HEK293T (cell line): ENCODE results near the gene C3orf52.
"Not testable (repeated sequence)": the region's sequence is repeated elsewhere in the genome, so short reads cannot be mapped to it uniquely, and the experiment has no call there.

ENCODE experiments used
- CTCF ChIA-PET: fragments of 350-600 bp; formaldehyde crosslinking; extraction: SDS; loops from one replicate; lab custom pipeline; 2021; ENCODE audit warnings: antibody characterized with exemption, inconsistent platforms; lab: Yijun Ruan, JAX
- POLR2A ChIA-PET: fragments of 350-600 bp; formaldehyde crosslinking; extraction: SDS; loops from one replicate; lab custom pipeline; 2020; ENCODE audit warnings: antibody characterized with exemption, inconsistent platforms; lab: Yijun Ruan, JAX
- DNase-seq: peaks from one replicate; pipeline ENCODE4 v3.0.0; 2012; ENCODE audit warnings: mixed read lengths; ENCODE audit errors: extremely low spot score
- ARNT ChIP-seq: fragments of 450-650 bp; IDR thresholded peaks from 2 replicates; pipeline ENCODE4 v1.6.1; 2017; ENCODE audit warnings: mild to moderate bottlenecking
- BHLHE40 ChIP-seq: fragments of 450-650 bp; IDR thresholded peaks from 2 replicates; pipeline ENCODE4 v1.6.1; 2016; ENCODE audit warnings: mild to moderate bottlenecking, moderate library complexity, borderline replicate concordance
- CTBP1 ChIP-seq: fragments of 450-650 bp; IDR thresholded peaks from 2 replicates; pipeline ENCODE4 v1.6.1; 2016; ENCODE audit warnings: borderline replicate concordance
- ELF4 ChIP-seq: fragments of 450-650 bp; IDR thresholded peaks from 2 replicates; pipeline ENCODE4 v1.6.1; 2017; ENCODE audit warnings: antibody characterized with exemption
- FOXA1 ChIP-seq: fragments of 450-650 bp; IDR thresholded peaks from 2 replicates; pipeline ENCODE4 v1.6.1; 2016; ENCODE audit warnings: mild to moderate bottlenecking
- FOXK2 ChIP-seq: fragments of 450-650 bp; IDR thresholded peaks from 2 replicates; pipeline ENCODE4 v1.6.1; 2016; ENCODE audit warnings: mild to moderate bottlenecking
- FOXM1 ChIP-seq: fragments of 450-650 bp; IDR thresholded peaks from 2 replicates; pipeline ENCODE4 v1.6.1; 2017; ENCODE audit warnings: mild to moderate bottlenecking, borderline replicate concordance
- HDGF ChIP-seq: fragments of 450-650 bp; IDR thresholded peaks from 2 replicates; pipeline ENCODE4 v1.6.1; 2017; ENCODE audit warnings: antibody characterized with exemption, borderline replicate concordance
- L3MBTL2 ChIP-seq: fragments of 450-650 bp; conservative IDR thresholded peaks from 2 replicates; pipeline ENCODE4 v1.6.1; 2016; ENCODE audit warnings: mild to moderate bottlenecking
- LEF1 ChIP-seq: fragments of 450-650 bp; IDR thresholded peaks from 2 replicates; pipeline ENCODE4 v1.6.1; 2017; ENCODE audit warnings: mild to moderate bottlenecking, borderline replicate concordance
- NFRKB ChIP-seq: fragments of 450-650 bp; IDR thresholded peaks from 2 replicates; pipeline ENCODE4 v1.6.1; 2016; ENCODE audit warnings: mild to moderate bottlenecking, moderate library complexity
- SP1 ChIP-seq: fragments of 450-650 bp; IDR thresholded peaks from 2 replicates; pipeline ENCODE4 v1.6.1; 2017
- SUZ12 ChIP-seq: fragments of 450-650 bp; IDR thresholded peaks from 2 replicates; pipeline ENCODE4 v1.6.1; 2016; ENCODE audit warnings: mild to moderate bottlenecking
- TARDBP ChIP-seq: fragments of 450-650 bp; IDR thresholded peaks from 2 replicates; pipeline ENCODE4 v1.6.1; 2016
- ZNF384 ChIP-seq: fragments of 450-650 bp; IDR thresholded peaks from 2 replicates; pipeline ENCODE4 v1.6.1; 2016
- TF ChIP-seq, protein P1 (sequence below): fragments of 450-650 bp; IDR thresholded peaks from 2 replicates; pipeline ENCODE4 v1.6.1; 2016

C3orf52 gene

DNA sequence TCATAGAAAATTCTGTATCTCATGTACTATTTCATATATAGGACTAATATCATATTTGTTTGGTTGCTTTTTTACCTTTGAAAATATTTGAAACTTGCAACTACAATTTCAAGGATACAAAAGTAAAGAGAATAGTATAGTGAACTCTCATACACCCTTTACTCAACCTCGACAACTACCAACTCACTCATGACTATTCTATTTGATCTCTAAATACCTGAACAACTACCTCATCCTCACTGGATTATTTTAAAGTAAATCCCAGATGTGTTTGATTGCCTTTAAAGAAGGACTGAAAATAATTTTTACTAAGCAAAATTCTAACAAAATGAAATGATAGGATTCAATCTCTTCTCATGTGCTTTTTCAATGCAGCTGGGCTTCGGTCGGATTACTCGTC, 39.6 kb upstream of the C3orf52 start:
- DNase-seq: no peak
- TF ChIP-seq FOXA1 (no peak), FOXM1 (no peak), CTBP1 (no peak), TARDBP (no peak), NFRKB (no peak), L3MBTL2 (no peak), ARNT (no peak), SP1 (no peak), ELF4 (no peak), HDGF (no peak), BHLHE40 (no peak), SUZ12 (no peak), LEF1 (no peak), ZNF384 (no peak), FOXK2 (no peak)
- TF ChIP-seq, protein P1, sequence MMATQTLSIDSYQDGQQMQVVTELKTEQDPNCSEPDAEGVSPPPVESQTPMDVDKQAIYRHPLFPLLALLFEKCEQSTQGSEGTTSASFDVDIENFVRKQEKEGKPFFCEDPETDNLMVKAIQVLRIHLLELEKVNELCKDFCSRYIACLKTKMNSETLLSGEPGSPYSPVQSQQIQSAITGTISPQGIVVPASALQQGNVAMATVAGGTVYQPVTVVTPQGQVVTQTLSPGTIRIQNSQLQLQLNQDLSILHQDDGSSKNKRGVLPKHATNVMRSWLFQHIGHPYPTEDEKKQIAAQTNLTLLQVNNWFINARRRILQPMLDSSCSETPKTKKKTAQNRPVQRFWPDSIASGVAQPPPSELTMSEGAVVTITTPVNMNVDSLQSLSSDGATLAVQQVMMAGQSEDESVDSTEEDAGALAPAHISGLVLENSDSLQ: no peak
- ChIA-PET CTCF (no interaction called here), POLR2A (no interaction called here)

DNA sequence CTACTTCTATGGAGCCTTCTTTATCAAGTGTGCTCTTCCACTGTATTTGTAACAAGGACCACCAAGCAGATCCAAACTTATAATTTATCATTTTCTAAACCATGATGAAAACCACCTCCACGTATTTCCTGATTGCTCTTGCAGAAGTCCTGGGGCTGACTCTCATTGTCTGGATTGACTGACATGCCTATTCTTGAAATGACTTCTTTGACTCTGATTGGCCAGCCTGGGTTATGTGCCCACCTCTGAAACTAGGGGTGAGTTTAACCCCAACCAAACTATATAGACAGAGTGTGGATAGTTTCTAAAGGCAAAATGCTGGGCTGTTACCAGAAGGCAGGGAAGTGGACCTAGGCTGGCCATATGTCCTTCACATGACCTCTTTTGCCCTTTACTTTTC, 38.9 kb upstream of the C3orf52 start:
- ChIA-PET CTCF (no interaction called here), POLR2A (no interaction called here)
- no peak for DNase-seq
- TF ChIP-seq SUZ12: no peak
- no peak for TF ChIP-seq ZNF384
- no peak for TF ChIP-seq FOXM1
- TF ChIP-seq SP1: no peak
- no peak for TF ChIP-seq ELF4

DNA sequence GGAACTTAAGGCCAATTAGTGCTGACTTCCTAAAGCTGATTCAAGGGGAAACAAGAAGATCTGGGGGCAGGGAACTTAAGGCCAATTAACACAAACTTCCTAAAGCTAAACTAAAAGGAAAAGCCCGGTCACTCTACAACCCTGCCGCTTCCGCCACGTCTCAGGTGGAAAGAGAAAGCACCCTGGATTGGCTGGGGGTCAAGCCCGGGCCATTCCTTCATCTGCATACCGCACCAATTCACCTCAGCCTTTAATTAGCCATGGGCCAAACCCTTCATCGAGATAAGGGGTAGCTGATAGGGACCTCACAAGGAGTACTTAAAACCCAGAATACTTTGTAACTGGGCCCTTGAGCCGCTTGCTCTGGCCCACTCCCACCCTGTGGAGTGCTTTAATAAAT, 37.3 kb upstream of the C3orf52 start:
- POLR2A ChIA-PET: no interaction called here
- CTCF ChIA-PET: no interaction called here
- no peak for DNase-seq
- TF ChIP-seq BHLHE40 (no peak), CTBP1 (no peak), FOXM1 (no peak), FOXA1 (no peak), ZNF384 (no peak), SP1 (no peak), L3MBTL2 (no peak)

DNA sequence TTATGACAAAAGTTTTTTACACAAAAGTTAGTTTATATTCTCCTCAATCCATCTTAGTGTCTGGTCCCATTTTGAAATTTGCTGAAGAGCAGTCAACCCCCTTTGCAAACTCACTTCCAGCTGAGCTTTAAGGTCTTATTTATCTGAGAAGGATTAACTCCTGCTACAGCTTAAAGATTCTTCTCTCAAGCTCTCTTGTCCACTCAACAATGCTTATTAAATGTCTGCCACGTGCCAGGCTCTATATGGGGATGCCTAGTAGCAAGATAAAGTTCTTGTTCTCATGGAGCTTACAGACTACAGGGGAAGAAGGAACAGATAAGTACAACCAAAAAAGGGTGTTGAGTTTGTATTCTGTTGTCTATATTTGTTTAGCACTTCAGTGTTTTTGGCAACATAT, 33.0 kb upstream of the C3orf52 start:
- CTCF ChIA-PET: interaction anchor here (1.9 kb wide), 1 partner anchor 10 kb away, joined by 11 read pairs; no protein-coding TSS in a partner anchor

DNA sequence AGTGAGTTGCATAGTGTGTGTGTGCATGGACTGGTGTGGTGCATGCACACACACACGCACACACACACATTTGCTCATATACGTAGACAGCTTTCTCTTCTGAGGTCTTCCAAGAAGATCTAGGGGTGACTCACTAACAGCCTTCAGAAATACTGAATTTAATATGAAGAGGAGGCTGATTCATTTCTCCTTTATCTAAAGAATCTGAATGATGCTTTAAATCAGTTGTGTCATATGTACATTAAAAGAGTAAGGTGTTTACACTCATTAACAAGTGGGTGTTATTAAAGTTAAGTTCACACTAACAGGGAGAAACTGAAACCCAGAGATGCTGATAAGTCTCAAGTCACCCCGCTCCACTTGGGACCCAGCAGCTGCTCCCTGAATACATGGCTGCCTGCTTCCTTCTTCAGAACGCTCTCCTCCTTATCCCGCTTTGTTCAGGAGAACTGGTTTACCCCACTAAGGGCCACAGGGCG, 29.7 kb upstream of the C3orf52 start:
- TF ChIP-seq FOXK2: no peak
- no peak for TF ChIP-seq NFRKB
- TF ChIP-seq, protein P1: no peak
- no peak for TF ChIP-seq SUZ12
- no peak for TF ChIP-seq L3MBTL2
- no peak for TF ChIP-seq FOXA1
- TF ChIP-seq ZNF384: no peak
- TF ChIP-seq TARDBP: no peak
- no peak for TF ChIP-seq SP1
- no peak for TF ChIP-seq LEF1
- TF ChIP-seq BHLHE40: no peak
- no peak for TF ChIP-seq CTBP1
- no peak for TF ChIP-seq ARNT
- no peak for TF ChIP-seq ELF4
- ChIA-PET CTCF (interaction anchor here (1.1 kb wide), 1 partner anchor 13 kb away, joined by 5 read pairs; no protein-coding TSS in a partner anchor), POLR2A (no interaction called here)
- no peak for DNase-seq

More for the DNA sequence above, 33.0 kb upstream of the C3orf52 start:
- POLR2A ChIA-PET: no interaction called here
- TF ChIP-seq, protein P1: no peak
- TF ChIP-seq FOXA1 (no peak), NFRKB (no peak), ZNF384 (no peak), LEF1 (no peak), BHLHE40 (no peak), ARNT (no peak), CTBP1 (no peak), FOXK2 (no peak), FOXM1 (no peak)
- DNase-seq: no peak

DNA sequence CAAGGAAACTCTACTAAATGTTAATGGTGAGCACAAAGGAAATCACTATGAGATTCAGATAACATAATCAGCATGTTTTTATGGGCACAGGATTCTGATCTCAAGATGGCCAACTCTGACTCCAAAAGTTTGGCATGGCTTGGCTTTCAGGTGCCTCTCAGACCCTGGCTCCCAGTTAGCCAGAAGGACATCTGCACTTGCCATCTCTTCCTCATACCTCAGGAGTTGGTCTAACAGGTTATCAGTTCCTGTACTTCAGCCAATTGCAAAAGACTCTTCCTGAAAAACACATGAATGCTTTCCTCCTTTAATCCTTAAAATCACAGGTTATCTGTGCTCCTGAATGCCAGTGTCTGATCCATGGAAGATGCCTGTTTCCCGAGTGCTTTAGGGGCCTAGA, 26.7 kb upstream of the C3orf52 start:
- ChIA-PET CTCF (no interaction called here), POLR2A (no interaction called here)
- TF ChIP-seq ELF4 (no peak), LEF1 (no peak), CTBP1 (no peak), FOXM1 (no peak)
- DNase-seq: no peak

DNA sequence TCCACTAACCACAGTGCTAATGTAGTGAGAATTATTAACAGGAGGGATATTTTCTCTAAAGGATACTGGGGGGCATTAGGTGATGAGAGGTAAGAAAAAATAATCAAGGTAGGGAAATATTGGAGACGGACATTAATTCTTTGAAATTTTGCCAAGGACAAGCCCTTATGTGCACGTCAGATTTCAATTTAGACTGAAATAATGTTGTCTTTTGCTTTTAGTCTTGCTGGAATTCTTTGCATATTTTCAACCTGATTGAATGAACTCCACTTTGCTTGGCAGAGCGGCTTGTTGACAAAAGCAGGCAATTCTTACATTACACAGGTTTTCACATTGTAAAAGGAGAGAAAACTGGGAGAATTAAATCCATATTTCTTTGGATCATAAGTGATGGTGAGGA, 25.0 kb upstream of the C3orf52 start:
- ChIA-PET POLR2A (no interaction called here), CTCF (no interaction called here)
- TF ChIP-seq SP1 (no peak), SUZ12 (no peak), FOXA1 (no peak), ELF4 (no peak), ZNF384 (no peak), NFRKB (no peak), HDGF (no peak), ARNT (no peak), FOXM1 (no peak)
- DNase-seq: no peak

DNA sequence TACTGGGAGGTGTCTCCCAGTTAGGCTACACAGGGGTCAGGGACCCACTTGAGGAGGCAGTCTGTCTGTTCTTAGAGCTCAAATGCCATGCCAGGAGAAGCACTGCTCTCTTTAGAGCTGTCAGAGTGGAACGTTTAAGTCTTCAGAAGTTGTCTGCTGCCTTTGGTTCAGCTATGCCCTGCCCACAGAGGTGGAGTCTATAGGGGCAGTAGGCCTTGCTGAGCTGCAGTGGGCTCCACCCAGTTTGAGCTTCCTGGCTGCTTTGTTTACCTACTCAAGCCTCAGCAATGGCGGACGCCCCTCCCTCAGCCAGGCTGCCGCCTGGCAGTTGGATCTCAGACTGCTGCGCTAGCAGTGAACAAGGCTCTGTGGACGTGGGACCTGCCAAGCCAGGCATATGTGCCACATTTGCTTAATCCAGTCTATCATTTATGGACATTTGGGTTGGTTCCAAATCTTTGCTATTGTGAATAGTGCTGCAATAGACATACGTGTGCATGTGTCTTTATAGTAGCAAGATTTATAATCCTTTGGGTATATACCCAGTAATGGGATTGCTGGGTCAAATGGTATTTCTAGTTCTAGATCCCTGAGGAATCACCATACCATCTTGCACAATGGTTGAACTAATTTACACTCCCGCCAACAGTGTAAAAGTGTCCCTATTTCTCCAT, 13.7 kb upstream of the C3orf52 start:
- DNase-seq: not testable (repeated sequence)

More for the DNA sequence above, 13.7 kb upstream of the C3orf52 start:
- CTCF ChIA-PET, POLR2A ChIA-PET: not testable (repeated sequence)
